HL-60 (cell line): Measurements from ENCODE around the gene ACAD10.

ENCODE experiments used
- CTCF ChIP-seq: IDR thresholded peaks from one replicate; pipeline ENCODE4 v1.5.1; 2011; ENCODE audit warnings: low read length, control low read depth, inconsistent platforms; ENCODE audit not compliant: insufficient read depth
- REST ChIP-seq: IDR thresholded peaks from 2 replicates; pipeline ENCODE4 v1.6.1; 2012; ENCODE audit warnings: low read depth; ENCODE audit not compliant: insufficient replicate concordance

GRCh38 chr12:111748151-111748672, 62.4 kb downstream of the ACAD10 start:
- TF ChIP-seq CTCF (no peak), REST (no peak)
